GM21390 (cell line): Measurements from ENCODE around the gene PAF1.
"Not testable (repeated sequence)": the region's sequence is repeated elsewhere in the genome, so short reads cannot be mapped to it uniquely, and the experiment has no call there.

Source experiments
- ATAC-seq: cut with Tn5 transposase; IDR thresholded peaks from one replicate; pipeline ENCODE4 v1.9.1; 2021; ENCODE audit not compliant: unreplicated experiment

The PAF1 gene

DNA sequence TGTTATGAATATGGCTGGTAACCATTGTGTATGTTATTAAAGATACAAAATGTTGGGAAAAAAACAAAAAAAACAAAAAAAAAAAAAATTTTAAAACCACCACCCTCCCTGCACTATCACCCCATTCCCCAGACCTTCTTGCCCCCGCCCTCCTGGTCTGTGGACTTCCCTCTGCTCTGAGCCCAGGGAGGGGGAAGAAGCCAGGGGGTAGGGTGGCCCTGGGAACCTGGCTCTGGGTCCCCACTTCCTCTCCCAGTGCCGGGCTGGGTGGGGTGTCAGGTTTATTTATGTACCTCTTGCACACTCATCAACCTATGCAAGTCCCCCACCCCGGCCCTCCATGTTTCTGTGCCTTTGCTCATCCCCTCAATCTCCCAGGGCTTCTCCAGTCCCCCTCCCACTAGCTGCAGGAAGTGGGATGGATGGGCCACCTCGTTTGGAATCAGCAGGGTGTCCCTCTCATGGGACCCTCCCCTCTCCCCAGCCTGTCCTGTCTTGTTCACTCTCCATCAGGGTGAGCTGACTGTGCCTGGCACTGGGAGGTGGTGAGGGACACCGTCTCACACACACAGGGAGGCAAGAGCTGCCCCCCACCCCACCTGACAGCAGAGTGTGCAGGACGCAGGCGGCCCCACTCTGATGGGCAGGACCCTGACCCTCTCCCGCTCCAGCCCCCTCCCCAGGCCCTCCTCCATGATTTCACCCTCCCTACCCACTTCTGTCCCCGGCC, 5.9 kb downstream of the PAF1 start:
- no peak for ATAC-seq

DNA sequence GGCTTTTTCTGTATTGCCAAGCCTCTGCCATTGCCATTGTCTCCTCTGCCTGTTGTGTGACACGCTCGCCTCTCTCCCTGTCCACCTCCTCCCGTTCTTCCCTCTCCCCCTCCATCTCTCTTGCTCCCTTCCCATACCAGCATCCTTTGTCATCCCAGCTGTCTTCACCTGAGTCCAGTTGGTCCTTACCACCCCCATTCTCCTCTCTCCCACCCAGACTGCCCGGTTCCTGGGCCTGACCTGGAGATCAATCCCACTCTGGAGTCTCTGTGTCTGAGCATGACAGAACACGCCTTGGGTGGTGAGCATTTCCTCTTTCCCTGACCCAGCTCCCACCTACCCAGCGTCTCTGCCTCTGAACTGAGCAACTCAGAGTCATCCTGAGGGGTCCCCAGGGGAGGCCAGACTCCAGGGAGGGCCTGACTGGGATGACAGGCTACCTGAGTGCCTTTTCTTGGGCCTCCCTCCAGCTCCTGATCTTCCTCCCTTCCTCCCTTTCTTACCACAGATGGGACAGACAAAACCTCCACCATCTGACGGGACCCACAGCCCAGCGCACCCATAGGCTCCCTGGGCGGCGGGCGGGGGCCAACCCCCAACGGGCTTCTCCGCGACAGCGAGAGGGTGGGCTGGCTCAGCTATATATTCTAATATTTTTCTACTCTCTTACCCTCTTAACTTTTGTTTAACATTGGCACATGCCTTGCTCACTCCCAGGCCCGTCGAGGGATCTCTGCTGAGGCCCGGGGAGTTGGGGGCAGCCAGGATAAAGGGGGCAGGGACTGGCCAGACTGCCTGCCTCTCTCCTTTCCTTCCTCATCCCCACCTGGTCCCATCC, 7.7 kb downstream of the PAF1 start:
- ATAC-seq, result no peak

DNA sequence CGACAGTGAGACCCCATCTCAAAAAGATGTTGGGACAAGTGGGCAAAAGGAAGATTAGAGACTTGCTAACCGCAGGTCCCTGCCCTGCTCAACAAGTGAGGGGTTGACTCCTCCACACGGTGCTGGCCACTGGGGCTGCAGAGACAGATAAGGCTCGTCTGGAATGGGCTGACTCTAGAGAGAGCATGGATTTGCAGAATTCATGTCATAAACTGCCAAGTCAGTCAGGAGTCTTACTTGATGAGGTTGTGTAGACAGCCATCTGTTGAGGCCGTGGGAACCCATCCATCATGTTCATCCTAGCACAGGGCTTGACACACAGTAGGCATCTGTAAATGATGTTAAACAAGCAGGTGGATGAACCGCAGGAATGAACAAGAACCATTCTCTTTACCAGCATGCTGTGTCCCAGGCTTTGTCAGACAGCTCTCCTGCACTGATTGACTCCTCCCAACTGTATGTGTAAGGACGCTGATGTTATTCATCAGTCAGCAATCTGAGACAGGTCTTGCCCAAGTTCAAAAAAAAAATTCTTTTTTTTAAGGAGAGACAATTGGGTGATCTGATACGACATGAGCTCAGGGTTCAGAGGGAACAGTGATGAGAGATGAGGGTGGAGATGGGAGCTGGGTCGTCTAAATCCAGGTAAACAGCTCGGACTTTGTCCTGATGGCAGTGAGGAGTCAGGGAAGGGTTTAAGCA, 8.8 kb downstream of the PAF1 start:
- ATAC-seq, result no peak

DNA sequence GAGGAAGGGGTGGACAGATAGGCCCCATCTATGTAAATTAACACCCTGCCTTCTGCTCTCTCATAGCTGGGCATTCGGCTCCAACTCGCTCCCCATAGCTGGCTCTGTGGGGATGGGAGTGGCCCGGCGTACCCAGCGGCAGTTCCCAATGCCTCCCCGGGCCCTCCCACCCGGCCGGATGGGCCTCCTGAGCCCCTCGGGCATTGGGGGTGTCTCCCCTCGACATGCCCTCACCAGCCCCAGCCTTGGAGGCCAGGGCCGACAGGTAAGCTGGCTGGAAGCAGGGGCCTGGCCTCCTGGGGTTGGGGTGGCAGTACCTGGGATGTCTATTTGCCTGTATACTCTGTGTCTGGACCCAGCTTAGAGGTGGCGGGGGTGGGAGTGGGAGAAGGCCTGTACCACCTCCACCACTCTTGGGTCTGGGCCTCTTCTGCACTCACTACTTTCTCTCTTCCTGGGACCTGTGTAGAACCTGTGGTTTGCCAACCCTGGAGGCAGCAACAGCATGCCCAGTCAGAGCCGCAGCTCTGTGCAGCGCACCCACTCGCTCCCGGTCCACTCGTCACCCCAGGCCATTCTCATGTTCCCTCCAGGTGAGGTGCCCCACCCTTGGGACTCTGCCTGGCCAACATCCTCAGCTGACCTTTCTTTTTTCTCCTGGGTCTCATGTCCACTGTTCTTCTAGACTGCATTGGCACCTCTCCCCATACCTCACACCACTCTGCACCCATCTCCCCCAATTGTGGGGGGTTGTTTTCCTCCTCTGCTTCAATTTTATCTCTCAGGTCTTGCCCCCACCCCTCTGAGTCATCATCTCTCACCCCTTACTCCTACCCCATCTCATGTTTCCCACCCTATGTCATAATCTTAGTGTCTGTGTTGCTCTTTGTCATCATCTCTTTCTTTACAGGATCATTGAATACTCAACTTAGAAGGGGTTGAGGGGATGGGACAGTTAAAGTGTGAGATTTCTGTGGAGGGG, 10.1 kb downstream of the PAF1 start:
- no peak for ATAC-seq

DNA sequence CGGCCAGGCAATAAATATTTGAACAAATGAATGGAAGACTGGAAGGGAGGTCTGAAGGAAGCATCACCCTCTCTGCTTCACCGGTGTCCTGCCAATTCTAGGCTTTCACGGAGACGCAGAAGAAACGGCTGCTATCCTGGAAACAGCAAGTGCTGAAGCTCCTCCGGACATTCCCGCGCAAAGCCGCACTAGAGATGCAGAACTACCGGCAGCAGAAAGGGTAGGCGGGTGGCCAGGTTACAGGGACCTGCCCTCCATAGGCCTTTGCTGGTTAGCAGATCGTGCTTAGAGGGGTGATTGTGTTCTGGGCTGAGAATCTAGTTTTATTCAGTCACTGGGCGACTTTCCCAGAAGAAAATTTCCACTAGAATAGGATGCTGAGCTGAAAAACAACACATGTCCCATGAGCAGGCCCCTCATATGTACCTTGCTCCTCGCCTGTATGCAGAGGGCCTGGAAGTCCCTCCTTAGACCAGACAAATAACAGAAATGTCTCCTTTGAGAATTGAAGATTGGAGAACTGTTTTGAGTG, 11.0 kb downstream of the PAF1 start:
- ATAC-seq, result no peak

DNA sequence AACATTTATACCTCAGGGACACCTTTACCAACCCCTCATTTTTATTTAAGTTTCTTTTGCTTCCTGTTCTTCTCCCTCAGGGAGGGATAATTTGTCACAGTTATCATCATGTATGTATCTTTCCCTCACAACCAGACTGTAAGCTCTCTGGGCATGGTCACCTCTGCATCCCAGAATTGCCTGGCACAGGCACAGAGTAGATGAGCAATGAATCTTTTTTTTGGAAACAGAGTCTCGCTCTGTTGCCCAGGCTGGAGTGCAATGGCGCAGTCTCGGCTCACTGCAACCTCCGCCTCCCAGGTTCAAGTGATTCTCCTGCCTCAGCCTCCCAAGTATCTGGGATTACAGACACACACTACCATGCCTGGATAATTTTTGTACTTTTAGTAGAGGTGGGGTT, 11.5 kb downstream of the PAF1 start:
- ATAC-seq, result not testable (repeated sequence)

DNA sequence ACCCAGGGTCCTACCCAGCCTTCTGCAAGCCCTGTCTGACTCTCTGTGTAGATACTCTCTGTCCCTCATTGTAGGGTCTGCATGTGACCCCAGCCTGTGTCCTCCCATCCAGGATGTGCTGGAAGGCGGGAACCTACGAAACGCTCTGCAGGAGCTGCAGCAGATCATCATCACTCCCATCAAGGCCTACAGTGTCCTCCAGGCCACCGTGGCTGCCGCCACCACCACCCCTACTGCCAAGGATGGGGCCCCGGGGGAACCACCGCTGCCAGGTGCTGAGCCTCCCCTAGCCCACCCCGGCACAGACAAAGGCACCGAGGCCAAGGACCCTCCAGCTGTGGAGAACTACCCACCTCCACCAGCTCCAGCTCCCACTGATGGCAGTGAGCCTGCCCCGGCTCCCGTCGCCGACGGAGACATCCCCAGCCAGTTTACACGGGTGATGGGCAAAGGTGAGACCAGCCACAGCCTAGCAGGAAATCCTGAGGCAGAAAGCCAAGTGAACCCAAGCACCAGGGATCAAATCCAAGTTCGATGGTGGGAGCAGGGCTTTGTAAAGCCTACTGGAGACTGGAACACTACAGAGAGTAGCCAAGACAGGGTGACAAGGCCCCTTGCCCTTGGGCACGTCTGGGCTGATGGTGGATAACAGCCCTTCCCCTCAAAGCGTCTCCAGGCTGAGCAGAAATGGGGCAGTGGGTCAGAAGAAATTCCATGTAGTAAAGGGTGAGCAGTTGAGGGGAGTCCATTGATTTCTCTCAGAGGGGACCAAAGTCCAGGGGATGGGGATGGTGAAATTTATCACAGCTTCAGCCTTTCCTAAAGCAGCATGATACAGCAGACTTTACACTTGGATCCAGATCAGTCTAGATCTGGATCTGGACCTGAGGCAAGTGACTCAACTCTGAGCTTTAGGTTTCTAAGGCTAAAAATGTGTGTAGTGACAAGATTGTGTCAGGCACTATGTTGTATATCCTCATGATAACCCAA, 13.2 kb downstream of the PAF1 start:
- no peak for ATAC-seq

DNA sequence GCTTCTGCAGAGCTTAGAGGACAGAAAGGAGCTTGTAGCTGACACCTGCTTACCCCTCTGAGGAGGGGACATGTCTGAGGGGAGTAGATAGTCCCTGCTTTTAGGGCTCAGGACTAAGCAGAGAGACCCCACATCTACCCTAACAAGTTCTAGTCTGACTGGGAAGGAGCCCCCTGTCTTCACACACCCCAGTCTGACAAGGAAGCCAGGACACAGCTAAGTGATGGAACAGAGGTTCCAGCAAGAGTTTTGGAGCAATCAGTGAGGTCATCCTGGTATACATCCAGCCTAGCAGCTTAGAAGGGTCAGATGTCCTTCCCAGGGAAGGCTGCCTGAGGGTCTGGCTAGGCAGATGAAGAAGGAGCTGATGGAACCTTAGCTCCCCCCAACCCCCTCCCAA, 15.0 kb downstream of the PAF1 start:
- no peak for ATAC-seq

DNA sequence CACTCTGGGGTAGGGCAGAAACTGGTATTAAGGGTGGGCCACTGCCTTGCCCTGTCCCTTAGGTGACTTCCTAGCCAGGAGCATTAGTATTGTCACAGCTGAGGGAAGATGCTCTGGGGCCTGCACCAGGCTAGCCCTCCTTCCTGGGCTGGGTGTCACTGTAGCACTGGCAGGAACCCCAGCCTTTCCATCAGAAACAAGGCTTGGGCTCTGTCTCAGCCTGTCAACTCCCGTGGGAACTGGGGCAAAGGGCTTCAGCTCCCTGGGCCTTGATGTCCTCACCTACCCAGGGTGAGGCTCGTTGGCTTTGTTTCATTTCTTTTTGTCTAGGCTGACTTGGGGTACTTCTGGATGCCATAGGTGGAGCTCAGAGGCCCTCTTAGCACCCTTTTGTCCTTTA, 18.0 kb downstream of the PAF1 start:
- ATAC-seq, result no peak

DNA sequence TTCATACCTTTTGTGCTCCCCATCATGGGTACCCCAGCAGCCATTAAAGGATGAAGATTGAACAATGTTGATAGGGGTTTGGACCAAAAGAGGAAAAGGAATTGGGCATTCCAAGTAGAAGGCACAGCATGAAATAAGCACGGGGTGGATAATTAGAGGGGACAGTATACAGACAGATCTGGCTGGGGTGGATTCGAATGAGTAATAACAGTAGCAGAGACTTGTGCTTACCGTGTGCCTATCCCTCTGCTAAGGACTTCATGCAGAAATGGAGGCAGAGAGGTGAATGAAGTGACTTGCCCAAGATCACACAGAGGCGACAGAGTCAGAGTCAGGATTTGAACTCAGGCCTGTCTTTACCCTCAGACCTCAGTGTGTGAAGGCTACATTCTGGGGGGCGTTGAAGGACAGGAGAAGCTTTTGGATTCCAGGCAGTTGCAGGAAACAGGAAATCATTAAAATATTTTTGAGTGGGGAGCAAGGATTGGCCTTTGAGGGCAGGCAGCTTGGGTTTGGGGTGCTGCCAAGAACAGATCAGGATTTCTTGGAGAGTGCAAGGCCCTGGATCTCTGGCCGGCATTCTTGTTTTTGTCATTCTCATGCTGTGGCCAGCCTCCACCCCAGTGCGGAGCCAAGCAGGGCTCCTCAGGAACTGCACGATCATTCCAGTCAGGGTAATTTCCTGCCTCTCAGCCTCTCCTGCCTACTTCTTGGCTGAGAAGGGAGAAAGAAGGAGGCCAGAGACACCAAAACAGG, 18.7 kb downstream of the PAF1 start:
- no peak for ATAC-seq

DNA sequence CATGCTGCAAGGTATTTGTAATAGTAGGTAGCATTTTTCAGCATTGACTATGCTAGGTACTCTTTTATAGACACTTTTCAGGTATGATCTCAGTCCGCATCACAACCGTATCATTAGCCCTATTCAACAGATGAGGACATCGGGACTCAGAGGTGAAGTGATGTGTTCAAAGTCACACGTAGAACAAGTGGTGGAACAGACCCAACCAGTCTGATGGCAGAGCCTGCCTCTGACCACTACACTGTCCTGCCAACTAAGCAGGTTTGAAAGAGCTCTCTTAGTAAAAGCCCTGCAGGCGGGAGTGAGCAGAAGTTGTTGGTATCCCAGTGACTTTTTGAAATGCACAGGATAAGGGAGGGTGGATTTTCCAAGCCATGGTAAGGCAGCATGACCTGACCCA, 20.2 kb downstream of the PAF1 start:
- ATAC-seq, result no peak

DNA sequence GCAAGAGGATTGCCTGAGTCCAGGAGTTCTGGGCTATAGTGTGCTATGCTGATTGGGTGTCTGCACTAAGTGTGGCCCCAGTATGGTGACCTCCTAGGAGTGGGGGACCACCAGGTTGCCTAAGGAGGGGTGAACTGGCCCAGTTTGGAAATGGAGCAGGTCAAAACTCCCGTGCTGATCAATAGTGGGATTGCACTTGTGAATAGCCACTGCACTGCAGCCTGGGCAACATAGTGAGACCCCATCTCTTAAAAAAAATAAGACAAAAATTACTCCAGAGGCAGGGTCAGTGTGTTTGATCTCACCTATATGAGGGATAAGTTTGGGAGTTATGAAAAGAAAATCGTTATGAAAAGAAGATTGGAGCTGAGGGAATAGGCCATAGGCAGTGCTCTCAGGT, 21.7 kb downstream of the PAF1 start:
- ATAC-seq, result no peak

DNA sequence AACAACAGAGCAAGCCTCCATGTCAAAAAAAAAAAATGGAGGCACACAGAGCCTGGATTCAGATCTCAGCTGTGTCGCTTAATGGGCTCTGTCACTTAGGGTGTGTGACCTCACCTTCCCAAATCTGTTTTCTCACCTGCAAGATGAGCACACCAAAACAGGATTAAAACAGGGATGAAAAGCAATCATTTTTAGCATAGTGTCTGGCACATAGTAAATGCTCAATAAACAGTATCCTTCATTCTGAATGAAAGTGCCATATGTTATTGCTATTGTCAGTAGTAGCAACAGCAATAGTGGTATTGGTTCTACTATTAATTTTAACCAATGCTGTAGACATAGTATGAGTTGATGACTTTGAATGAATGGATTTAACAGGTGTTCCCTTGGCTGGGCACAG, 25.4 kb downstream of the PAF1 start:
- no peak for ATAC-seq

DNA sequence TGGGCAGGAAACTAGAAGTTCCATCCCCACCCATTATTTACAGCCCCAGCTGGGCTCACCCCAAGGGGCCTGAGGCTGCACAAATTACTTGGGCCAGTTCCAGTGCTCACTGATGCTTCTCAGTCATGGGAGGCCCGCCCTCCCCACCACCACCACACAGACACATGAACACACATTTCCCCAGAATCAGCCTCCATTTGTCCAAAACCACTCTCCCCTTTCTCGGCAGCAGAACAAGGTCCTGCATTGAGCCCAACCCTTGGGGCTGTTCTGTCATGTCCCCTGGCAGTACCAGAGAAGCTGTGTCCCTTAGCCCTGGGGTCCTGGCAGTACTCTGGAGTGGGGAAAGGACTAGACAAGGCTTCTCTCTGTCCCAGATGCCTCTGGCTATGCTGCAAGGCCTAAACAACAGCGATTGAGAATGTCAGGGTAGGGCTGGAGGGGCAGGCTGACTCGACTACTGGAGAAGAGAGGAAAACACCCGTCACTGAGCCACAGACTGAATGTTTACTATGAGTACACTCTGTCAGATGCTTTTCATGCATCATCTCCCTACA, 26.9 kb downstream of the PAF1 start:
- ATAC-seq, result no peak

DNA sequence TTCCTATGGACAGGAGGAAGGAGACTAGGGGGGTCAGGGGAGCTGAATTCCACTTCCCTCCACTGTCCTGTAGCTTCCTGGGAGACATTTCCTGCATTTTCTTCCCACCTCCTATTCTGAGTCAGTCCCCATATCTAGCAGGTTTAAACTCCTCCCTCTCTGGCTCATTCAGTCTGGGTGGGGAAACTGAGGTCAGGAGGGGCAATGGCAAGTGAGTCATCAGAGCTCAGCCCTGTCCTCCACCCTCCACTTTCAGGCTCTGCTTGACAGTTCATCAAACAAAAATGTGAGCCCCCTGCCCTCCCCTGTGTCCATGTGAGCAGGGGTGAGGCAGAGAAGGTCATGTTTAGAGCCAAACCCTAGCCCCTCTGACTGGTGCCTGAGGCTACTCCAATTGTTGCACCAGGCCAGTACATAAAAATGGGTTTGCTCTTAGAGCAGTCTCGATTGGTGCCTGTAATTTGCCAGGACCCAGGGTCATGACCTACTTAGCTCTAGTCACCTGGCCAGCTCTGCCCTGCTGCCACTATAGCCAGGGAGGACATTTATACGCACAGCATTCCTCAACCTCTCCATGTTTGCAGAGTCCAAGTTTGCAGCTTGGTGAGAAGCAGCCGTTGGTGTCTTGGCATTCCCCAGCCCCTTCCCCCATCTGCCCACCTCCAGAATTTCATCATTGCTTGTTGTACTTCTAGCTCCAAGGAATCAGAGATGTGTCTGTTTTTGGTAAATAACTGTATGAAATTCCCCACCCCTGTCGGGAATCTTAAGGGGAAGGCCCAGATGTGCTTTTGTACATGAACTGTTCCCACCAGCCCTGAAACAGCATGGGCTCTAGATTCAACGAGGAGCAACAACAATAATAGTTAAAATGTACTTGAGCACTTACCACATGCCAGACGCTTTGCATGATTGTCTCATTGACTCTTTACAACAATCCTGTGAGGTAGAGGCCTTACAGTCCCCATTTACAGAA, 27.9 kb downstream of the PAF1 start:
- no peak for ATAC-seq

DNA sequence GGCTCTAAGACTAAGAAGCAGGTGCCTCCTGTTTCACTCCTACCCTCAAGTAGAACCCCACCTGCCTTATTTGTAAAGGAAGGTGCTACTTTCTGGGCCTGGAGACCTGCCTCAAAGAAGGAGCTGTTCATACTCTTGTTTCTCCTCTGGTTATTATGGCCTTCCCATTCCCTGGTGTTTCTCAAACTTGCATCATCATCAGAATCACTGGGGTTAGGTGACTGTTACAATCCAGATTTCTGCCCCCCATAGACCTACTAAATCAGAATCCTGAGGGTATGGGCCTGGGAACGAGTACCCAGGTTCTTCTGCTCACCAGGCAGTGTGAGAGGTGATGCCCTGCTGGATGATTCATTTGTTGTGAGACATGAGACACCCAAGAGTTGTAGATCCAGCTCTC, 30.3 kb downstream of the PAF1 start:
- no peak for ATAC-seq

DNA sequence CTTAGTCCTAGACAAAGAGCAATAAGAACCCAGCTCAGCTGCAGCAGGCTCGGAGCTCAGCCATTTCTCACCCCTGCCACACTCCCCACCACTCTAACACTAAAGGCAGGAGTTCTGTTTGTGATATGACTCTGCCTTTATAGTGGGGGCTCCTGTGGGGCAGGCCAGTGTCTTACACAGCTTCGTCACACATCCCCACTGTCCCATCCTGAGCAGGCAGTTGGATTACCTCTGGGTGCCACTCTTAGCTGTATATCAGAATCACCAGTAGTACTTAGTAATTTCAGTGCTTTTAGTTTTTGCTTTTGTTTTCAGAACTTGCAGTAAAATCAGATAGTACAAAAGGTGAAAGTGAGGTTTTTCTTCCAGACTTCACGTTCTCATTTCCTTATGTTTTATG, 31.9 kb downstream of the PAF1 start:
- no peak for ATAC-seq
